Thyroid gland (tissue), 4 donors: Measurements from ENCODE around the gene MC4R.

Experiments
- POLR2A ChIP-seq, 2 donors: fragments of 450-650 bp; IDR thresholded peaks; one replicate each; pipeline ENCODE4 v1.6.1; 2017; ENCODE audit warnings: antibody characterized with exemption in 2 of 2, mild to moderate bottlenecking in 2 of 2, moderate library complexity in 1 of 2
- TF ChIP-seq, protein P1 (sequence below), 6 experiments: fragments of 200-600 bp in 3 of 6; fragments of 450-650 bp in 3 of 6; sonication (generic) in 3 of 6; IDR thresholded peaks; one replicate each; pipeline ENCODE4 v1.5.1; 2016 to 2019; ENCODE audit warnings: antibody characterized with exemption in 6 of 6, mild to moderate bottlenecking in 2 of 6, inconsistent platforms in 1 of 6, moderate library complexity in 1 of 6

DNA sequence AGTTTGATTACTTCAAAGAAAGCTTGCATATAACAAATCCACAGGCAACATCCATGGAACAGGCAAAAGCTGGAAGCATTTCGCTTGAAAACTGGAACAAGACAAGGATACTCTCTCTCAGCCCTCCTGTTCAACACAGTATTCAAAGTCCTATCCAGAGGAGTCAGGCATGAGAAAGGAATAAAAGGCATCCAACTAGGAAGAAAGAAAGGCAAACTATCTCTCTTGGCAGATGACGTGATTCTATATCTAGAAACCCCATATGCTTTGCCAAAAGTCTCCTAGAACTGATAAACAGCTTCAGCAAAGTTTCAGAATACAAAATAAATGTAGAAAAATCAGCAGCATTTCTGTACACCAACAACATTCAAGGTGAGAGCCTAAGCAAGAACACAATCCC, 34.1 kb upstream of the MC4R start:
- TF ChIP-seq, protein P1, sequence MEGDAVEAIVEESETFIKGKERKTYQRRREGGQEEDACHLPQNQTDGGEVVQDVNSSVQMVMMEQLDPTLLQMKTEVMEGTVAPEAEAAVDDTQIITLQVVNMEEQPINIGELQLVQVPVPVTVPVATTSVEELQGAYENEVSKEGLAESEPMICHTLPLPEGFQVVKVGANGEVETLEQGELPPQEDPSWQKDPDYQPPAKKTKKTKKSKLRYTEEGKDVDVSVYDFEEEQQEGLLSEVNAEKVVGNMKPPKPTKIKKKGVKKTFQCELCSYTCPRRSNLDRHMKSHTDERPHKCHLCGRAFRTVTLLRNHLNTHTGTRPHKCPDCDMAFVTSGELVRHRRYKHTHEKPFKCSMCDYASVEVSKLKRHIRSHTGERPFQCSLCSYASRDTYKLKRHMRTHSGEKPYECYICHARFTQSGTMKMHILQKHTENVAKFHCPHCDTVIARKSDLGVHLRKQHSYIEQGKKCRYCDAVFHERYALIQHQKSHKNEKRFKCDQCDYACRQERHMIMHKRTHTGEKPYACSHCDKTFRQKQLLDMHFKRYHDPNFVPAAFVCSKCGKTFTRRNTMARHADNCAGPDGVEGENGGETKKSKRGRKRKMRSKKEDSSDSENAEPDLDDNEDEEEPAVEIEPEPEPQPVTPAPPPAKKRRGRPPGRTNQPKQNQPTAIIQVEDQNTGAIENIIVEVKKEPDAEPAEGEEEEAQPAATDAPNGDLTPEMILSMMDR (IDR thresholded peaks at IDR 0.05), result no peak
- no peak for TF ChIP-seq POLR2A (IDR thresholded peaks at IDR 0.05)
